HG03108 (cell line): ENCODE results near the gene CHFR.
"Not testable (repeated sequence)": the region's sequence is repeated elsewhere in the genome, so short reads cannot be mapped to it uniquely, and the experiment has no call there.

Experiments used
- ATAC-seq: cut with Tn5 transposase; IDR thresholded peaks from one replicate; pipeline ENCODE4 v1.9.1; 2021; ENCODE audit warnings: moderate library complexity; ENCODE audit not compliant: unreplicated experiment

CHFR gene

GRCh38 chr12:132874620-132875019 lies 12.8 kb downstream of the CHFR start:
- not testable (repeated sequence) for ATAC-seq

- ATAC-seq, result no peak
Measured at GRCh38 chr12:132874175-132874574, 13.2 kb downstream of the CHFR start.

GRCh38 chr12:132873724-132874123 lies 13.7 kb downstream of the CHFR start:
- no peak for ATAC-seq

GRCh38 chr12:132872975-132873421 lies 14.4 kb downstream of the CHFR start:
- no peak for ATAC-seq

GRCh38 chr12:132872073-132872855 lies 15.1 kb downstream of the CHFR start:
- ATAC-seq, result no peak

GRCh38 chr12:132869551-132869950 lies 17.9 kb downstream of the CHFR start:
- no peak for ATAC-seq

- no peak for ATAC-seq
Measured at GRCh38 chr12:132866251-132866828, 21.1 kb downstream of the CHFR start.

GRCh38 chr12:132861558-132861957 lies 25.8 kb downstream of the CHFR start:
- no peak for ATAC-seq

GRCh38 chr12:132858718-132859266 lies 28.6 kb downstream of the CHFR start:
- ATAC-seq, result no peak

GRCh38 chr12:132857019-132857418 lies 30.4 kb downstream of the CHFR start:
- not testable (repeated sequence) for ATAC-seq

GRCh38 chr12:132856581-132856980 lies 30.8 kb downstream of the CHFR start:
- ATAC-seq, result no peak

GRCh38 chr12:132855211-132855610 lies 32.2 kb downstream of the CHFR start:
- not testable (repeated sequence) for ATAC-seq

- no peak for ATAC-seq
Measured at GRCh38 chr12:132853285-132854092, 33.9 kb downstream of the CHFR start.

- no peak for ATAC-seq
Measured at GRCh38 chr12:132852496-132852895, 34.9 kb downstream of the CHFR start.

GRCh38 chr12:132851465-132851864 lies 35.9 kb downstream of the CHFR start:
- ATAC-seq, result no peak

- no peak for ATAC-seq
Measured at GRCh38 chr12:132850291-132850690, 37.1 kb downstream of the CHFR start.

- ATAC-seq, result no peak
Measured at GRCh38 chr12:132848521-132848920, 38.9 kb downstream of the CHFR start.

GRCh38 chr12:132847363-132848356 lies 39.7 kb downstream of the CHFR start:
- no peak for ATAC-seq

- ATAC-seq, result not testable (repeated sequence)
Measured at GRCh38 chr12:132844681-132845080, 42.7 kb downstream of the CHFR start.

- no peak for ATAC-seq
Measured at GRCh38 chr12:132842449-132843045, 44.9 kb downstream of the CHFR start.
